Measurements from ENCODE around the gene CNPY1. TPM values are rescaled to one million over a fixed set of nuclear protein-coding genes. Genes with fewer than 3 reads are reported as not detected.

CNPY1 gene
- total and polyA plus RNA-seq, 9 of the 15 experiments (the other 6 are each of a cell fraction or from before 2014, with no cell fraction given): not detected

GRCh38 chr7:155511702-155511996 is 34.7 kb downstream of the CNPY1 start (continued):
- TF ChIP-seq VEZF1 (CRISPR knock-in tag; IDR thresholded peaks at IDR 0.05) (no peak), CAMTA2 (CRISPR knock-in tag; conservative IDR thresholded peaks at IDR 0.05) (no peak)

GRCh38 chr7:155510975-155511701 is 35.2 kb downstream of the CNPY1 start:
- H3K27me3 ChIP-seq (ENCODE audit: control insufficient read depth in 2 of 2, insufficient read depth in 2 of 2, low read length in 2 of 2): peaks cover 55 to 59% of the 10 kb centered on the region in 2 experiments
- H4K20me1 ChIP-seq (replicated peaks; ENCODE audit: control insufficient read depth, insufficient read depth, low read length): 0 out of 2 replicates have a peak, but pooled peaks cover 3% of the 10 kb centered on the region
- no peaks in the 10 kb centered on the region for H3K9me3 ChIP-seq (replicated peaks; ENCODE audit: control insufficient read depth, insufficient read depth, low read depth, low read length)
- no TSS peak for BruUV-seq (replicated peaks)
- H3K4me3 ChIP-seq: no peak overlapping the region
- peaks cover 0 to 7% of the 10 kb centered on the region in 2 experiments; a peak in 1 of 5 replicates for H3K4me1 ChIP-seq (replicated peaks in 1 of 2; ENCODE audit: control insufficient read depth in 2 of 2, insufficient read depth in 2 of 2, low read length in 2 of 2)
- in situ Hi-C loops (cut with MboI): no loop called here
- H3K9ac ChIP-seq (ENCODE audit: insufficient read depth in 1 of 2, low read depth in 2 of 2, low read length in 2 of 2): no peak overlapping the region
- no peaks in the 10 kb centered on the region for H3K36me3 ChIP-seq (ENCODE audit: control insufficient read depth, insufficient read depth, low read length)
- H3K9me1 ChIP-seq (ENCODE audit: control insufficient read depth, insufficient read depth, low read length): no peaks in the 10 kb centered on the region
- ChIA-PET POLR2A (interaction anchor here (1.1 kb wide), 1 partner anchor 18 kb away, joined by 3 read pairs; no protein-coding TSS in a partner anchor), CTCF (ENCODE audit: low intra/inter-chr PET ratio) (no interaction called here)
- 2% methylated on average over 6 of the region's 6 CpGs for WGBS (ENCODE audit: insufficient coverage, low coverage, missing lambda C conversion rate)
- H3K27ac ChIP-seq (ENCODE audit: extremely low read depth, low read depth, low read length): no peak overlapping the region
- H3K4me2 ChIP-seq (ENCODE audit: insufficient read depth, low read length): no peak overlapping the region
- no peaks in the 10 kb centered on the region for H3K79me2 ChIP-seq (ENCODE audit: control insufficient read depth, insufficient read depth, low read length)
- TF ChIP-seq CCAR2 (IDR thresholded peaks at IDR 0.05; ENCODE audit: low read depth, low read length) (no peak), SMAD1 (IDR thresholded peaks at IDR 0.05; ENCODE audit: low read depth, low read length, partially characterized antibody) (no peak), EZH2 (IDR thresholded peaks at IDR 0.05; ENCODE audit: borderline replicate concordance, low read depth, low read length) (0 out of 2 replicates have a peak, but pooled peaks have one; percentile 59)
- intact Hi-C loops (cut with micrococcal nuclease): no loop called here
- no peak overlapping the region for H2AFZ ChIP-seq (ENCODE audit: low read depth, low read length)
- DNase-seq (ENCODE audit: extremely low read depth in 1 of 4, low spot score in 3 of 4) (no peak), FAIRE-seq (no peak), ATAC-seq (no peak)

Data from K562 (cell line).